ENCODE results near the gene HEMGN.
A peak's percentile ranks its signal among the peaks of the same experiment; 100 is the strongest.
"Not testable (repeated sequence)": the region's sequence is repeated elsewhere in the genome, so short reads cannot be mapped to it uniquely, and the experiment has no call there.

HEMGN gene

GRCh38 chr9:97938081-97938644 is at the start of gene HEMGN:
Gene HEMGN (minus strand): TSS chr9:97938172. CDS start chr9:97938136, 36 bp downstream.
- DNase-seq (ENCODE audit: low read depth in 2 of 2, low spot score in 1 of 2): no peak

- DNase-seq (ENCODE audit: low read depth in 2 of 2, low spot score in 1 of 2): no peak
Observed at GRCh38 chr9:97987487-97987886, 49.5 kb upstream of the HEMGN start.

GRCh38 chr9:97985058-97985861 is 47.3 kb upstream of the HEMGN start:
- DNase-seq (ENCODE audit: low read depth in 2 of 2, low spot score in 1 of 2): peak in 1 of 2 donors; percentile 18

GRCh38 chr9:97984188-97985057 is 46.5 kb upstream of the HEMGN start:
- peak; percentile 52 to 71 for DNase-seq (ENCODE audit: low read depth in 2 of 2, low spot score in 1 of 2)

- DNase-seq (ENCODE audit: low read depth in 2 of 2, low spot score in 1 of 2): peak; percentile 35 to 45
Observed at GRCh38 chr9:97983589-97984187, 45.7 kb upstream of the HEMGN start.

- DNase-seq (ENCODE audit: low read depth in 2 of 2, low spot score in 1 of 2): peak; percentile 91 to 95
Observed at GRCh38 chr9:97982683-97983588, 45.0 kb upstream of the HEMGN start, which contains the start of gene ANP32B. Gene ANP32B (plus strand): TSS chr9:97983341. CDS start chr9:97983556, 215 bp downstream.

GRCh38 chr9:97981846-97982682 is 44.1 kb upstream of the HEMGN start:
- no peak for DNase-seq (ENCODE audit: low read depth in 2 of 2, low spot score in 1 of 2)

- no peak for DNase-seq (ENCODE audit: low read depth in 2 of 2, low spot score in 1 of 2)
Observed at GRCh38 chr9:97980918-97981845, 43.2 kb upstream of the HEMGN start.

GRCh38 chr9:97980479-97980803 is 42.5 kb upstream of the HEMGN start:
- DNase-seq (ENCODE audit: low read depth in 2 of 2, low spot score in 1 of 2): no peak

GRCh38 chr9:97979788-97980478 is 42.0 kb upstream of the HEMGN start:
- no peak for DNase-seq (ENCODE audit: low read depth in 2 of 2, low spot score in 1 of 2)

- DNase-seq (ENCODE audit: low read depth in 2 of 2, low spot score in 1 of 2): no peak
Observed at GRCh38 chr9:97978371-97979130, 40.6 kb upstream of the HEMGN start.

GRCh38 chr9:97976633-97977032 is 38.7 kb upstream of the HEMGN start:
- not testable (repeated sequence) for DNase-seq (ENCODE audit: low read depth in 2 of 2, low spot score in 1 of 2)

- no peak for DNase-seq (ENCODE audit: low read depth in 2 of 2, low spot score in 1 of 2)
Observed at GRCh38 chr9:97975376-97975775, 37.4 kb upstream of the HEMGN start.

- no peak for DNase-seq (ENCODE audit: low read depth in 2 of 2, low spot score in 1 of 2)
Observed at GRCh38 chr9:97972753-97973152, 34.8 kb upstream of the HEMGN start.

- no peak for DNase-seq (ENCODE audit: low read depth in 2 of 2, low spot score in 1 of 2)
Observed at GRCh38 chr9:97970165-97970564, 32.2 kb upstream of the HEMGN start.

- no peak for DNase-seq (ENCODE audit: low read depth in 2 of 2, low spot score in 1 of 2)
Observed at GRCh38 chr9:97969014-97969413, 31.0 kb upstream of the HEMGN start.

GRCh38 chr9:97966493-97966892 is 28.5 kb upstream of the HEMGN start:
- DNase-seq (ENCODE audit: low read depth in 2 of 2, low spot score in 1 of 2): no peak
